ENCODE measurements around the gene ARL3. TPM values are rescaled to one million over a fixed set of nuclear protein-coding genes. Genes with fewer than 3 reads are reported as not detected.
"Not testable (repeated sequence)": the region's sequence is repeated elsewhere in the genome, so short reads cannot be mapped to it uniquely, and the experiment has no call there.

ARL3 gene
- total and polyA plus RNA-seq, 7 donors: 2.8 to 6.5 (median 3.4) TPM

DNA sequence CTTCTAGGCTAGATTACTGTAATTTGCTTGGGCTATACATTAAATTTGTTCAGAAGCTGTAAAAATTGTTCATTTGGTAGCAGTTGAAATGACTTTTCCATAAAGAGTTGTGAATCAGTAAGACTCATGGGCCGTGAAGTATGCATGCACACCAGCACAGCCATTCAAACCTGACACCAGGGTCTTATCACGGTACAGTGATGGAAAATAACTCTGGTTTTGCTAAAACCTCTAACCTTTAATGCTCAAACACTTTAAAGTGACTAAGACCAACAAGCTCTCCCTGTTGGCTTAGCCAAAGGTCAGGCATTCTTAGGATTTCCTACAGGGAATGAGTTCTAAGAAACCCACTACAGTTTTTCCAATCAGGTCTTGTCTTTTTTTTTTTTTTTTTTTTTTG, 11.5 kb downstream of the ARL3 start:
- Histone ChIP-seq H3K9me3 (no peaks in the 10 kb centered on the region), H3K27me3 (ENCODE audit: insufficient read depth in 3 of 3, low read length in 2 of 3) (no peaks in the 10 kb centered on the region), H3K4me3 (no peak overlapping the region), H3K36me3 (ENCODE audit: insufficient read depth in 1 of 2, low read depth in 1 of 2) (peaks cover 6 to 24% of the 10 kb centered on the region in 2 donors), H3K27ac (no peak overlapping the region), H3K4me1 (no peaks in the 10 kb centered on the region)
- ATAC-seq (no peak), DNase-seq (no peak)
- 76 to 82% (median 77%) methylated on average over 2 of the region's 2 CpGs for WGBS, 3 donors
- TF ChIP-seq, protein P1, sequence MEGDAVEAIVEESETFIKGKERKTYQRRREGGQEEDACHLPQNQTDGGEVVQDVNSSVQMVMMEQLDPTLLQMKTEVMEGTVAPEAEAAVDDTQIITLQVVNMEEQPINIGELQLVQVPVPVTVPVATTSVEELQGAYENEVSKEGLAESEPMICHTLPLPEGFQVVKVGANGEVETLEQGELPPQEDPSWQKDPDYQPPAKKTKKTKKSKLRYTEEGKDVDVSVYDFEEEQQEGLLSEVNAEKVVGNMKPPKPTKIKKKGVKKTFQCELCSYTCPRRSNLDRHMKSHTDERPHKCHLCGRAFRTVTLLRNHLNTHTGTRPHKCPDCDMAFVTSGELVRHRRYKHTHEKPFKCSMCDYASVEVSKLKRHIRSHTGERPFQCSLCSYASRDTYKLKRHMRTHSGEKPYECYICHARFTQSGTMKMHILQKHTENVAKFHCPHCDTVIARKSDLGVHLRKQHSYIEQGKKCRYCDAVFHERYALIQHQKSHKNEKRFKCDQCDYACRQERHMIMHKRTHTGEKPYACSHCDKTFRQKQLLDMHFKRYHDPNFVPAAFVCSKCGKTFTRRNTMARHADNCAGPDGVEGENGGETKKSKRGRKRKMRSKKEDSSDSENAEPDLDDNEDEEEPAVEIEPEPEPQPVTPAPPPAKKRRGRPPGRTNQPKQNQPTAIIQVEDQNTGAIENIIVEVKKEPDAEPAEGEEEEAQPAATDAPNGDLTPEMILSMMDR (IDR thresholded peaks at IDR 0.05): no peak
- intact Hi-C loops (cut with DNase I): no loop called here

GRCh38 chr10:102701796-102702195, 12.4 kb downstream of the ARL3 start:
- 96 to 98% (median 98%) methylated on average over 3 of the region's 3 CpGs for WGBS, 3 donors
- Histone ChIP-seq H3K4me1 (no peaks in the 10 kb centered on the region), H3K9me3 (no peaks in the 10 kb centered on the region), H3K27me3 (ENCODE audit: insufficient read depth in 3 of 3, low read length in 2 of 3) (no peaks in the 10 kb centered on the region), H3K27ac (no peak overlapping the region), H3K36me3 (ENCODE audit: insufficient read depth in 1 of 2, low read depth in 1 of 2) (peaks cover 7 to 30% of the 10 kb centered on the region in 2 donors), H3K4me3 (no peak overlapping the region)
- DNase-seq: no peak
- TF ChIP-seq, protein P1 (IDR thresholded peaks at IDR 0.05): no peak
- no peak for ATAC-seq
- intact Hi-C loops (cut with DNase I): no loop called here

GRCh38 chr10:102701272-102701671, 12.9 kb downstream of the ARL3 start:
- intact Hi-C loops (cut with DNase I): no loop called here
- DNase-seq (no peak), ATAC-seq (no peak)

GRCh38 chr10:102698894-102699293, 15.3 kb downstream of the ARL3 start:
- no peak overlapping the region for H3K27ac ChIP-seq
- H3K36me3 ChIP-seq (ENCODE audit: insufficient read depth in 1 of 2, low read depth in 1 of 2): peaks cover 7 to 34% of the 10 kb centered on the region in 2 donors
- 81 to 88% (median 86%) methylated on average over 2 of the region's 2 CpGs for WGBS, 3 donors
- DNase-seq (no peak), ATAC-seq (no peak)
- H3K4me3 ChIP-seq: no peak overlapping the region
- no peaks in the 10 kb centered on the region for H3K4me1 ChIP-seq
- H3K9me3 ChIP-seq: no peaks in the 10 kb centered on the region
- TF ChIP-seq, protein P1 (IDR thresholded peaks at IDR 0.05): no peak
- intact Hi-C loops (cut with DNase I): no loop called here
- H3K27me3 ChIP-seq (ENCODE audit: insufficient read depth in 3 of 3, low read length in 2 of 3): no peaks in the 10 kb centered on the region

More at GRCh38 chr10:102701272-102701671, 12.9 kb downstream of the ARL3 start:
- H3K4me1 ChIP-seq: no peaks in the 10 kb centered on the region
- 81 to 88% (median 85%) methylated on average over 3 of the region's 3 CpGs for WGBS, 3 donors
- H3K9me3 ChIP-seq: no peaks in the 10 kb centered on the region
- TF ChIP-seq, protein P1 (IDR thresholded peaks at IDR 0.05): no peak
- no peaks in the 10 kb centered on the region for H3K27me3 ChIP-seq (ENCODE audit: insufficient read depth in 3 of 3, low read length in 2 of 3)
- H3K4me3 ChIP-seq: no peak overlapping the region
- H3K27ac ChIP-seq: no peak overlapping the region
- peaks cover 7 to 30% of the 10 kb centered on the region in 2 donors for H3K36me3 ChIP-seq (ENCODE audit: insufficient read depth in 1 of 2, low read depth in 1 of 2)

GRCh38 chr10:102696736-102697135, 17.5 kb downstream of the ARL3 start:
- Histone ChIP-seq H3K36me3 (ENCODE audit: insufficient read depth in 1 of 2, low read depth in 1 of 2) (peaks cover 7 to 35% of the 10 kb centered on the region in 2 donors), H3K27ac (no peak overlapping the region), H3K4me3 (no peak overlapping the region), H3K9me3 (no peaks in the 10 kb centered on the region), H3K4me1 (no peaks in the 10 kb centered on the region), H3K27me3 (ENCODE audit: insufficient read depth in 3 of 3, low read length in 2 of 3) (no peaks in the 10 kb centered on the region)
- ATAC-seq (no peak), DNase-seq (no peak)
- intact Hi-C loops (cut with DNase I): no loop called here
- WGBS, 3 donors: 97 to 100% (median 100%) methylated on average over 3 of the region's 3 CpGs
- TF ChIP-seq, protein P1 (IDR thresholded peaks at IDR 0.05): no peak

GRCh38 chr10:102695401-102695800, 18.8 kb downstream of the ARL3 start:
- not testable (repeated sequence) for DNase-seq

More at GRCh38 chr10:102695401-102695800, 18.8 kb downstream of the ARL3 start:
- ATAC-seq; H3K4me1 ChIP-seq; H3K27ac ChIP-seq; H3K4me3 ChIP-seq; H3K27me3 ChIP-seq (ENCODE audit: insufficient read depth in 3 of 3, low read length in 2 of 3); intact Hi-C loops (cut with DNase I); H3K9me3 ChIP-seq: not testable (repeated sequence)
- 96 to 98% (median 98%) methylated on average over 10 of the region's 10 CpGs for WGBS, 3 donors
- peaks cover 7 to 35% of the 10 kb centered on the region in 2 donors for H3K36me3 ChIP-seq (ENCODE audit: insufficient read depth in 1 of 2, low read depth in 1 of 2)
